Liver (tissue), 9 donors: Measurements from ENCODE around the gene RAE1. TPM values are rescaled to one million over a fixed set of nuclear protein-coding genes. Genes with fewer than 3 reads are reported as not detected.
A peak's percentile ranks its signal among the peaks of the same experiment; 100 is the strongest.

Source experiments
- DNase-seq: peaks from one replicate; pipeline ENCODE4 v3.0.0-alpha.2; 2017; ENCODE audit warnings: low spot score
- H3K27ac ChIP-seq, 2 donors: one replicate each; pipeline ENCODE4 v1.7.0; 2013; ENCODE audit warnings: inconsistent platforms in 2 of 2, low read length in 2 of 2, control low read depth in 1 of 2, low read depth in 1 of 2, mild to moderate bottlenecking in 1 of 2
- H3K27me3 ChIP-seq, 4 donors: one replicate each; pipeline versions ENCODE4 v1.6.1 to v1.7.0; 2013; ENCODE audit warnings: low read length in 3 of 4, inconsistent platforms in 1 of 4, mild to moderate bottlenecking in 1 of 4, moderate library complexity in 1 of 4; ENCODE audit not compliant: control insufficient read depth in 4 of 4, insufficient read depth in 4 of 4
- H3K36me3 ChIP-seq, 4 donors: one replicate each; pipeline versions ENCODE4 v1.6.1 to v1.7.0; 2013; ENCODE audit warnings: low read length in 3 of 4, mild to moderate bottlenecking in 3 of 4, low read depth in 1 of 4, moderate library complexity in 1 of 4; ENCODE audit not compliant: control insufficient read depth in 4 of 4, insufficient read depth in 3 of 4
- H3K4me1 ChIP-seq, 4 donors: one replicate each; pipeline versions ENCODE4 v1.6.1 to v1.7.0; 2013; ENCODE audit warnings: low read length in 3 of 4, mild to moderate bottlenecking in 3 of 4, moderate library complexity in 1 of 4; ENCODE audit not compliant: control insufficient read depth in 4 of 4, insufficient read depth in 4 of 4
- H3K4me3 ChIP-seq, 3 donors: one replicate each; pipeline versions ENCODE4 v1.6.1 to v1.7.0; 2013; ENCODE audit warnings: low read length in 3 of 3, control low read depth in 1 of 3, low read depth in 1 of 3, mild to moderate bottlenecking in 1 of 3
- H3K9ac ChIP-seq, 2 donors: one replicate each; pipeline ENCODE4 v1.7.0; 2013; ENCODE audit warnings: low read length in 2 of 2, mild to moderate bottlenecking in 2 of 2, moderate library complexity in 2 of 2, control low read depth in 1 of 2, low read depth in 1 of 2
- H3K9me3 ChIP-seq, 4 donors: one replicate each; pipeline versions ENCODE4 v1.6.1 to v1.7.0; 2013; ENCODE audit warnings: low read length in 3 of 4; ENCODE audit not compliant: control insufficient read depth in 4 of 4
- EGR1 ChIP-seq, 2 donors: IDR thresholded peaks; 2 replicates each; pipeline ENCODE4 v1.6.1; 2016 to 2018; ENCODE audit warnings: antibody characterized with exemption in 2 of 2, low read depth in 2 of 2
- FOXA1 ChIP-seq: IDR thresholded peaks from 2 replicates; pipeline ENCODE4 v1.6.1; 2016; ENCODE audit warnings: antibody characterized with exemption
- FOXA2 ChIP-seq: IDR thresholded peaks from 2 replicates; pipeline ENCODE4 v1.6.1; 2016; ENCODE audit warnings: antibody characterized with exemption
- HNF4A ChIP-seq, 2 donors: conservative IDR thresholded peaks; 2 replicates each; pipeline ENCODE4 v1.6.1; 2016; ENCODE audit warnings: antibody characterized with exemption in 2 of 2, mild to moderate bottlenecking in 2 of 2
- HNF4G ChIP-seq: IDR thresholded peaks from 2 replicates; pipeline ENCODE4 v1.6.1; 2016; ENCODE audit warnings: antibody characterized with exemption
- JUND ChIP-seq, 2 donors: IDR thresholded peaks; 2 replicates each; pipeline ENCODE4 v1.6.1; 2016; ENCODE audit warnings: antibody characterized with exemption in 2 of 2
- RAD21 ChIP-seq, 2 donors: IDR thresholded peaks; 2 replicates each; pipeline ENCODE4 v1.6.1; 2016; ENCODE audit warnings: antibody characterized with exemption in 2 of 2, mild to moderate bottlenecking in 2 of 2
- RXRA ChIP-seq, 2 donors: IDR thresholded peaks; 2 replicates each; pipeline ENCODE4 v1.6.1; 2017 to 2018; ENCODE audit warnings: antibody characterized with exemption in 2 of 2, mild to moderate bottlenecking in 1 of 2
- SP1 ChIP-seq: IDR thresholded peaks from 2 replicates; pipeline ENCODE4 v1.6.1; 2018; ENCODE audit warnings: antibody characterized with exemption, mild to moderate bottlenecking
- WGBS: extraction: QIAGEN DNeasy Blood & Tissue Kit; methylation state at CpG from one replicate; pipeline ENCODE4 v1.1.7; 2013; 5-methylcytosine and 5-hydroxymethylcytosine counted together
- polyA plus RNA-seq, 2 donors: library from polyadenylated mRNA; stranded (reverse) in 1 of 2; unstranded in 1 of 2; fragments of 200-250 nt in 1 of 2; fragments of >200 nt in 1 of 2; fragmentation: Nextera tagmentation in 1 of 2; extraction: Ambion mirVana in 1 of 2; gene quantifications; one replicate each; pipeline versions ENCODE4 v1.2.1 to v1.2.3, GENCODE V29; 2013 to 2015
- total RNA-seq, 2 donors: library from RNA; depleted of rRNA; stranded (reverse); fragments of >200 nt; gene quantifications; one replicate each; pipeline ENCODE4 v1.2.3, GENCODE V29; 2014
- TF ChIP-seq, protein P1 (sequence below): IDR thresholded peaks from 2 replicates; pipeline ENCODE4 v1.6.1; 2016; ENCODE audit warnings: antibody characterized with exemption
- TF ChIP-seq, protein P2 (sequence below): IDR thresholded peaks from 2 replicates; pipeline ENCODE4 v1.6.1; 2016; ENCODE audit warnings: antibody characterized with exemption
- TF ChIP-seq, protein P3 (sequence below): IDR thresholded peaks from 2 replicates; pipeline ENCODE4 v1.6.1; 2016; ENCODE audit warnings: antibody characterized with exemption, mild to moderate bottlenecking
- TF ChIP-seq, protein P4 (sequence below): fragments of 150-350 bp; IDR thresholded peaks from 2 replicates; pipeline ENCODE4 v1.5.1; 2017; ENCODE audit warnings: improper control_type of control experiment, low read depth, low read length; ENCODE audit not compliant: missing input control
- donor health status: healthy.
- donor health status: healthy.
- donor health status: healthy.
- donor health status: healthy.
- donor health status: healthy.

The RAE1 gene
- total and polyA plus RNA-seq, 4 donors, result 10.0 to 15.5 (median 13.5) TPM

DNA sequence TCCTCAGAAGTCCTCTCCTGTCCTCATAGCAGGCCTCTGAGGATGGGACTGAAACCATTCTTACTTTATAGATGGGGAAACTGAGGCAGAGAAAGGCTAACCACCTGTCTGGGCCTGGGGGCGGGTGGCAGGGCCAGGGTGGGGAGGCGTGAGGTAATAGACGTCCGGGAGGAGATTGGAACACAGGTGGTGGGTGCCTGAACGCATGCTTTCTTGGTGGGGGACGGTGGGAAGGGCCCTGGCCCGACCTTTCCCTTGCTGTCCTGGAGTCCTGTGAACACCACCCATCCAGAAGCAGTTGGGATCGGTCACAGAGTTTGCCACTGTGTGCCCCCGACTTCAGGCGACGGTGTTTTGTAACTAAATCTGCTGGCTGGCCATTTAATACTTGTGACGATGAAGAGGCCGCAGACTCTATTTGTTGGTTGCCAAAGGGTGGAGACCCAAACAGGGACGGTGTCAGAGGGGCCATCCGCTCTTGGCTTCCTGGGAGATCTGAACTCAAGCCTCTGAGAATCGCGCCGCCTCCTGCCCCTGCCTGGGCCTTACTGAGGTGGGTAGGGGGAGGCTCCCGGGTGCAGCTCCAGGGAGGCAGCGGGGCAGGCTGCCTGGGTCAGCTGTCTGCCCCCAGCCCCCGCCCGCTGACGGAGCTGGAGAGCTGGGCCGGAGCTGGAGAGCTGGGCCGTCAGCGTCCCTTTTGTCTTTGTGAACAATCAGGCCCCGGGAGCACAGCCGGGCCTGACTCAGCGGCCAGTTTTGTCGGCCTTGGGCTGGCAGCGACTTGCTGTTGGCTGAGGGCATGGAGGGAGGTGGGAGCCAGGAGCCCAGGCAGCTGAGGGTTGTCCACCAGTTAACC lies 44.3 kb downstream of the RAE1 start:
- Histone ChIP-seq H3K36me3 (peaks cover 5 to 15% (median 8%) of the 10 kb centered on the region in 4 donors), H3K27ac (no peak overlapping the region), H3K4me1 (peaks cover 7 to 25% (median 16%) of the 10 kb centered on the region in 4 donors), H3K9me3 (no peaks in the 10 kb centered on the region), H3K4me3 (no peak overlapping the region), H3K27me3 (no peaks in the 10 kb centered on the region), H3K9ac (no peak overlapping the region)
- peak; percentile 36 for DNase-seq
- TF ChIP-seq, protein P1, sequence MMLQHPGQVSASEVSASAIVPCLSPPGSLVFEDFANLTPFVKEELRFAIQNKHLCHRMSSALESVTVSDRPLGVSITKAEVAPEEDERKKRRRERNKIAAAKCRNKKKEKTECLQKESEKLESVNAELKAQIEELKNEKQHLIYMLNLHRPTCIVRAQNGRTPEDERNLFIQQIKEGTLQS, result no peak
- no peak for TF ChIP-seq RAD21 (IDR thresholded peaks at IDR 0.05)
- TF ChIP-seq HNF4G, result no peak
- no peak for TF ChIP-seq FOXA1
- TF ChIP-seq RXRA (IDR thresholded peaks at IDR 0.05), result no peak
- no peak for TF ChIP-seq HNF4A (conservative IDR thresholded peaks at IDR 0.05)
- TF ChIP-seq JUND (IDR thresholded peaks at IDR 0.05), result no peak
- TF ChIP-seq SP1, result no peak
- TF ChIP-seq, protein P2, sequence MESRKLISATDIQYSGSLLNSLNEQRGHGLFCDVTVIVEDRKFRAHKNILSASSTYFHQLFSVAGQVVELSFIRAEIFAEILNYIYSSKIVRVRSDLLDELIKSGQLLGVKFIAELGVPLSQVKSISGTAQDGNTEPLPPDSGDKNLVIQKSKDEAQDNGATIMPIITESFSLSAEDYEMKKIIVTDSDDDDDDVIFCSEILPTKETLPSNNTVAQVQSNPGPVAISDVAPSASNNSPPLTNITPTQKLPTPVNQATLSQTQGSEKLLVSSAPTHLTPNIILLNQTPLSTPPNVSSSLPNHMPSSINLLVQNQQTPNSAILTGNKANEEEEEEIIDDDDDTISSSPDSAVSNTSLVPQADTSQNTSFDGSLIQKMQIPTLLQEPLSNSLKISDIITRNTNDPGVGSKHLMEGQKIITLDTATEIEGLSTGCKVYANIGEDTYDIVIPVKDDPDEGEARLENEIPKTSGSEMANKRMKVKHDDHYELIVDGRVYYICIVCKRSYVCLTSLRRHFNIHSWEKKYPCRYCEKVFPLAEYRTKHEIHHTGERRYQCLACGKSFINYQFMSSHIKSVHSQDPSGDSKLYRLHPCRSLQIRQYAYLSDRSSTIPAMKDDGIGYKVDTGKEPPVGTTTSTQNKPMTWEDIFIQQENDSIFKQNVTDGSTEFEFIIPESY, result no peak
- 77% methylated on average over 31 of the region's 31 CpGs for WGBS

DNA sequence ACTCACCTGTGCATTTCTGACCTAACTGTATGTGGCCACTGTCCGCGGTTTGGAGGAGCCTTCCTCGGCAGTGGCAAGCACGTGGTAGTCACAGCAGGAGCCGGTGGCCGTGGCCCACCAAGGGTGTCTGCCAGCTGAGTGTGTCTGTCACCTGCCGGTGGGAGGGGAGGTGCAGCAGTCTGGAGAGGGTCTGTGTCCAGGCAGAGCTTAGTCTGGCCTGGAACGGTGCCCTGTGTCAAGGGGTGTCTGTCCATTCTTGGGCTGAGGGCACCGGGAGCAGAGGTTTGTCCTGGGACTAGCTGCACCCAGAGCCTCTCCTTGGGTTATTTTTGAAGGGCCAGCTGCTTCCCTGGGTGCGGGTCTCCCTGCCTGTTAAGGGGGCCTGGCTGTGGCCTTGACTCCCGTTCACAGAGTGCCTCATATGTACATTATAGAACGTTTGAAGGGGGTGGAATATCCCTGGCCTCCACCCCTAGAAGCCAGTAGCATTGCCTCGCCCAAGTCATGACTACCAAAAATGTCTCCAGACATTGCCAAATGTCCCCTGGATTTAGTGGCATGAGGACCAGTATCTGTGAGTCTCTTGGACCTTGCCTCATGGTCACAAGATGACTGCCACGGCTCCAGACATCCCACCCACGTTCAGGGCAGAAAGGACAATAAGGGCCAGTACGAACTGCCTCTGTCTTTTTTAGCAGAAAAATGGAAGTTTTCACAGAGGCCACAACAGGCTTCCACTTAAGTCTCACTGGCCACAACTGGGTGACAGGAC lies 45.3 kb downstream of the RAE1 start:
- Histone ChIP-seq H3K9me3 (no peaks in the 10 kb centered on the region), H3K4me1 (peaks cover 5 to 25% (median 14%) of the 10 kb centered on the region in 4 donors), H3K27me3 (no peaks in the 10 kb centered on the region), H3K4me3 (no peak overlapping the region), H3K9ac (no peak overlapping the region), H3K36me3 (peaks cover 5 to 15% (median 8%) of the 10 kb centered on the region in 4 donors), H3K27ac (no peak overlapping the region)
- no peak for TF ChIP-seq EGR1 (IDR thresholded peaks at IDR 0.05; ENCODE audit: low read depth in 2 of 2)
- TF ChIP-seq, protein P3, sequence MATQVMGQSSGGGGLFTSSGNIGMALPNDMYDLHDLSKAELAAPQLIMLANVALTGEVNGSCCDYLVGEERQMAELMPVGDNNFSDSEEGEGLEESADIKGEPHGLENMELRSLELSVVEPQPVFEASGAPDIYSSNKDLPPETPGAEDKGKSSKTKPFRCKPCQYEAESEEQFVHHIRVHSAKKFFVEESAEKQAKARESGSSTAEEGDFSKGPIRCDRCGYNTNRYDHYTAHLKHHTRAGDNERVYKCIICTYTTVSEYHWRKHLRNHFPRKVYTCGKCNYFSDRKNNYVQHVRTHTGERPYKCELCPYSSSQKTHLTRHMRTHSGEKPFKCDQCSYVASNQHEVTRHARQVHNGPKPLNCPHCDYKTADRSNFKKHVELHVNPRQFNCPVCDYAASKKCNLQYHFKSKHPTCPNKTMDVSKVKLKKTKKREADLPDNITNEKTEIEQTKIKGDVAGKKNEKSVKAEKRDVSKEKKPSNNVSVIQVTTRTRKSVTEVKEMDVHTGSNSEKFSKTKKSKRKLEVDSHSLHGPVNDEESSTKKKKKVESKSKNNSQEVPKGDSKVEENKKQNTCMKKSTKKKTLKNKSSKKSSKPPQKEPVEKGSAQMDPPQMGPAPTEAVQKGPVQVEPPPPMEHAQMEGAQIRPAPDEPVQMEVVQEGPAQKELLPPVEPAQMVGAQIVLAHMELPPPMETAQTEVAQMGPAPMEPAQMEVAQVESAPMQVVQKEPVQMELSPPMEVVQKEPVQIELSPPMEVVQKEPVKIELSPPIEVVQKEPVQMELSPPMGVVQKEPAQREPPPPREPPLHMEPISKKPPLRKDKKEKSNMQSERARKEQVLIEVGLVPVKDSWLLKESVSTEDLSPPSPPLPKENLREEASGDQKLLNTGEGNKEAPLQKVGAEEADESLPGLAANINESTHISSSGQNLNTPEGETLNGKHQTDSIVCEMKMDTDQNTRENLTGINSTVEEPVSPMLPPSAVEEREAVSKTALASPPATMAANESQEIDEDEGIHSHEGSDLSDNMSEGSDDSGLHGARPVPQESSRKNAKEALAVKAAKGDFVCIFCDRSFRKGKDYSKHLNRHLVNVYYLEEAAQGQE, result no peak
- TF ChIP-seq, protein P2, result no peak
- no peak for TF ChIP-seq FOXA2
- TF ChIP-seq, protein P4, sequence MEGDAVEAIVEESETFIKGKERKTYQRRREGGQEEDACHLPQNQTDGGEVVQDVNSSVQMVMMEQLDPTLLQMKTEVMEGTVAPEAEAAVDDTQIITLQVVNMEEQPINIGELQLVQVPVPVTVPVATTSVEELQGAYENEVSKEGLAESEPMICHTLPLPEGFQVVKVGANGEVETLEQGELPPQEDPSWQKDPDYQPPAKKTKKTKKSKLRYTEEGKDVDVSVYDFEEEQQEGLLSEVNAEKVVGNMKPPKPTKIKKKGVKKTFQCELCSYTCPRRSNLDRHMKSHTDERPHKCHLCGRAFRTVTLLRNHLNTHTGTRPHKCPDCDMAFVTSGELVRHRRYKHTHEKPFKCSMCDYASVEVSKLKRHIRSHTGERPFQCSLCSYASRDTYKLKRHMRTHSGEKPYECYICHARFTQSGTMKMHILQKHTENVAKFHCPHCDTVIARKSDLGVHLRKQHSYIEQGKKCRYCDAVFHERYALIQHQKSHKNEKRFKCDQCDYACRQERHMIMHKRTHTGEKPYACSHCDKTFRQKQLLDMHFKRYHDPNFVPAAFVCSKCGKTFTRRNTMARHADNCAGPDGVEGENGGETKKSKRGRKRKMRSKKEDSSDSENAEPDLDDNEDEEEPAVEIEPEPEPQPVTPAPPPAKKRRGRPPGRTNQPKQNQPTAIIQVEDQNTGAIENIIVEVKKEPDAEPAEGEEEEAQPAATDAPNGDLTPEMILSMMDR, result no peak
- 90% methylated on average over 16 of the region's 16 CpGs for WGBS
- DNase-seq, result no peak
